ENCODE data around the gene ETFDH.
"Not testable (repeated sequence)": the region's sequence is repeated elsewhere in the genome, so short reads cannot be mapped to it uniquely, and the experiment has no call there.

ETFDH gene

GRCh38 chr4:158644760-158645159 lies 27.3 kb upstream of the ETFDH start:
- no peak for DNase-seq (ENCODE audit: low read depth, low spot score)
- POLR2A ChIA-PET = no interaction called here
- TF ChIP-seq CTCF (IDR thresholded peaks at IDR 0.05; ENCODE audit: insufficient read depth, low read length, missing control alignments) = no peak
- CTCF ChIA-PET = interaction anchor here (1.6 to 1.8 kb wide), 2 partner anchors 18 to 20 kb away, joined by 4 to 8 read pairs; no protein-coding TSS in a partner anchor
- no peak overlapping the region for H3K4me3 ChIP-seq (ENCODE audit: low read depth, low read length)

- ChIA-PET POLR2A (no interaction called here), CTCF (no interaction called here)
- H3K4me3 ChIP-seq (ENCODE audit: low read depth, low read length) = no peak overlapping the region
- DNase-seq (ENCODE audit: low read depth, low spot score) = no peak
- no peak for TF ChIP-seq CTCF (IDR thresholded peaks at IDR 0.05; ENCODE audit: insufficient read depth, low read length, missing control alignments)
Observed at GRCh38 chr4:158649111-158649680, 22.9 kb upstream of the ETFDH start.

GRCh38 chr4:158652920-158653319 lies 19.2 kb upstream of the ETFDH start:
- no peak overlapping the region for H3K4me3 ChIP-seq (ENCODE audit: low read depth, low read length)
- DNase-seq (ENCODE audit: low read depth, low spot score) = no peak
- no peak for TF ChIP-seq CTCF (IDR thresholded peaks at IDR 0.05; ENCODE audit: insufficient read depth, low read length, missing control alignments)
- ChIA-PET POLR2A (no interaction called here), CTCF (interaction anchor here (0.8 to 1.6 kb wide), 2 partner anchors 16 to 398 kb away, joined by 3 to 4 read pairs; no protein-coding TSS in a partner anchor)

- CTCF ChIA-PET = no interaction called here
- POLR2A ChIA-PET = no interaction called here
- no peak for DNase-seq (ENCODE audit: low read depth, low spot score)
- no peak overlapping the region for H3K4me3 ChIP-seq (ENCODE audit: low read depth, low read length)
- TF ChIP-seq CTCF (IDR thresholded peaks at IDR 0.05; ENCODE audit: insufficient read depth, low read length, missing control alignments) = no peak
Observed at GRCh38 chr4:158656439-158656838, 15.7 kb upstream of the ETFDH start.

GRCh38 chr4:158657291-158657690 lies 14.8 kb upstream of the ETFDH start:
- TF ChIP-seq CTCF (IDR thresholded peaks at IDR 0.05; ENCODE audit: insufficient read depth, low read length, missing control alignments) = no peak
- no peak overlapping the region for H3K4me3 ChIP-seq (ENCODE audit: low read depth, low read length)
- DNase-seq (ENCODE audit: low read depth, low spot score) = no peak
- CTCF ChIA-PET = interaction anchor here (1.0 to 1.2 kb wide), 2 partner anchors 10 to 19 kb away, joined by 3 to 4 read pairs; no protein-coding TSS in a partner anchor
- POLR2A ChIA-PET = interaction anchor here (0.6 kb wide), 1 partner anchor 1646 kb away, joined by 3 read pairs; no protein-coding TSS in a partner anchor

GRCh38 chr4:158663255-158663654 lies 8.8 kb upstream of the ETFDH start:
- POLR2A ChIA-PET; H3K4me3 ChIP-seq (ENCODE audit: low read depth, low read length); CTCF ChIA-PET; DNase-seq (ENCODE audit: low read depth, low spot score): not testable (repeated sequence)

GRCh38 chr4:158663707-158664625 lies 8.1 kb upstream of the ETFDH start:
- POLR2A ChIA-PET; CTCF ChIA-PET; H3K4me3 ChIP-seq (ENCODE audit: low read depth, low read length); DNase-seq (ENCODE audit: low read depth, low spot score): not testable (repeated sequence)

All from AG04449 (cell line).